ENCODE measurements around the gene PHC2. TPM values are rescaled to one million over a fixed set of nuclear protein-coding genes. Genes with fewer than 3 reads are reported as not detected.
A peak's percentile ranks its signal among the peaks of the same experiment; 100 is the strongest.

The PHC2 gene
- polyA plus RNA-seq, 10 donors, result 63.4 to 73.7 (median 67.6) TPM

DNA sequence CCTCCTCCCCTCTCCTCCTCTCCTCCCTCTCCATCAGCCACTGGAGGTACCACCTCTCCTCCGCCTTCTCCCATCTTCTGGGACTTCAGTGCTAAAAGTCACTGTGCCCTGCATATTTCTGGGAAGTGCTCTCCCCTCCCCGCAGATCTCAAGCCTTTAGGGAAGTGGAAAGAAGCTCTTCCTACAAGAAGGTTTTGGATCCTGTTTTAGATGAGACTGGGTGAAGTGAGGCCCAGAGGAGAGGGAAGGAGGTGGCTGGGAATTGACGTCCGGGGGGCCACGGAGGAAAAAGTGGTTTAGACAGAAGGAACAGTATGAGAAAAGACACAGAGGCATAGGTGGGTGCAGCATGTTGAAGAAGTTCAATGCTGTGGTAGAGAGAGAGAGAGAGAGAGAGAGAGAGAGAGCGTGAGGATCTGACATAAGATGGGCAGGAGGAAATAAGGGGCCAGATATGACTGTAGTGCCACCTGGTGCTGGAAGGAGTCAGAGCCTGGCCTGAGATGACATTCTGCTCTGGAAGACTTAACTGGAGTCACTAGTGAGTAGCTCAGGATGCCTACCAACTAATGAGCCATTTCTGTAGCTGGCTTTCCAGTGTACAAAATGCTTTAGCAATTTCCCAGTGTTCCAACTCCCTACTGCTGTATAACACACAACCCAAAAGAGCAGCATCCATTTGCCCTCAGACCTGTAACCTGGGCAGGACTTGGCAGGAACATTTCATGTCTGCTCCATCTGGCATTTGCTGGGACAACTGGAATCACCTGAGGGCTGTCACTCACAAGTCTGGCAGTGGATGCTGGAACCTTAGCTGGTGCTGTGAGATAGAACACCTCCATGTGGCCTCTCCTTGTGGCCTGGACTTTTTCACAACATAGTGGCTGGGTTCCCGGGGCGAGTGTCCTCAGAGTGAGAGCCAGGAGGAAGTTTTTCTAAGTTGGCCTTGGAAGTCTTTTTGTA is 24.9 kb upstream of the PHC2 start:
- peak; percentile 55 to 74 (median 66) for DNase-seq

DNA sequence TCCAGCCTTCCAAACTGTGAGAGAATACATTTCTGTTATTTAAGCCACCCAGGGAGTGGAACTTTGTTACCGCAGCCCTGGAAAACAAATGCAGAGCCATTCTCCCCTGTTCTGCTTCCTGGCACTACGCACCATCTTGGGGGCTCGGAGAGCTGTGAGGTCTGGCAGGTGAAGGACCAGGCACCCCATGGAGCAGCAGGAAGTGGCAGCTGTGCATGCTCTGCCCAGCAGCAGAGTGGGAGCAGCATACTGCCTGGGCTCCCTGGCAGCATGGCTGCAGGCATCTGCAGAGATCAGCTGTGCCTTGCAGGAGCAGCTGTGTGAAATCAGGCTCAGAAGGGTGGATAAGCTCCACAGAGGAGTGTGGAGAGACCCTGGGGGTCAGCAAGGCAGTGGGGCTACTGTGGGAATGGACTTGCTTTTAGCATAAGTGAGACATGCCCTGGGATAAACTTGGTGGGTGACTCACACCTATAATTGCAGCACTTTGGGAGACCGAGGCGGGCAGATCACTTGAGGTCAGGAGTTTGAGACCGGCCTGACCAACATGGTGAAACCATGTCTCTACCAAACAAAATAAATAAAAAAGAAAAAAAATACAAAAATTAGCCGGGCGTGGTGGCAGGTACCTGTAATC is 23.9 kb upstream of the PHC2 start:
- no peak for DNase-seq

DNA sequence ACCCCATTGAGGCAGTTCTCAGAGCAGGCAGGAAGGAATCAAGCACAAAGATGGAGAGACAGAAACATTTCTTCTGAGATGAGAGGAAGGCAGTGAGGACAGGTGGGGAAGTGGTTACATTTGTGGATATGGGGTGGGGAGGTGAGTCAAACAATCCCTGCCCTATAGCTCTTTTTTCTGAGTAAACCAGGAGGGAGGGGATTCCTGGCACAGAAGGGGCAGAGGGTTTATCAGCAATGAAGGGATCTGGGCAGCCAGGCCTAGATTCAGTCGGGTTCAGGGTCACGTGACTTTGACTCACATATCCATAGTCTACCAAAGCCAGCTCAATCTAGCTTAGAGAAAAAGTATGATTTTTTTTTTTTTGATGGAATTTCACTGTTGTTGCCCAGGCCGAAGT is 15.7 kb upstream of the PHC2 start:
- no peak for DNase-seq

DNA sequence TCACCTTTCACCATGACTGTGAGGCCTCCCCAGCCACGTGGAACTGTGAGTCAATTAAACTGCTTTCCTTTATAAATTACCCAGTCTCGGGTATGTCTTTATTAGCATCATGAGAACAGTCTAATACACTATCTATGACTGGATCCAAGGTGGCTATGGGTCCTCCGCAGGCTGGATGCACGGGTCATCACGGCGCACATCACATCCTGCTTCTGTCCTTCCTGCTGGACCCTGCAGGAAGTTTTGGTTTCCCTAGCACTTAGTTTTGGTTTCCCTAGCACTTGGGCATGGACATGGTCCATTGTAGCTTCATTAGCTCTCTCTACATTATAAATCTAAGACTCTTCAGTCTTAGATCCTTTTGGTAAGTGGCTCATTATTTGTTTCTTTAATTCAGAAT is 14.2 kb upstream of the PHC2 start:
- no peak for DNase-seq

DNA sequence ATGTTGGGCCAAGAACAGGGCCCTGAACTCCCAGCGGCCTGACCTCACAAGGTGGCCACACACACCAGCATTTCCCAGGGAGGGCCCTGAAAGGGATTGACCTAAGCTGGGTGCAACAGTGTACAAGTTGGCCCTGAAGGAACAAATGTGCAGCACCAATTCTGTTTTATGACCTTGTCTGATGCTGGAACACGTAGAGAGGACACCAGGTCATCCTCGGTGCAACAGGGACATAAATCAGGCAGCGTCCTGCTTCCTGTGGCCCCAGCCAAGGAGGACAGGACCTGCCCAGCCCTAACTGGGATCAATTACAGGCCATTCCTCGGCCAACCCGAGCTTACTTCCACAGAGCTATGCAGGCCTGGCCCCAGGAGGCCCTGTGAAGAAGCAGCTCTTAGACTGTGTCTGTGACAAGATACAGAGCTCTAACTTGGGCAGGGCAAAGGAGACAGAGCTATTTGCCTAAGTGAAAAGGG is 12.8 kb upstream of the PHC2 start:
- peak in 1 of 3 donors; percentile 58 for DNase-seq

DNA sequence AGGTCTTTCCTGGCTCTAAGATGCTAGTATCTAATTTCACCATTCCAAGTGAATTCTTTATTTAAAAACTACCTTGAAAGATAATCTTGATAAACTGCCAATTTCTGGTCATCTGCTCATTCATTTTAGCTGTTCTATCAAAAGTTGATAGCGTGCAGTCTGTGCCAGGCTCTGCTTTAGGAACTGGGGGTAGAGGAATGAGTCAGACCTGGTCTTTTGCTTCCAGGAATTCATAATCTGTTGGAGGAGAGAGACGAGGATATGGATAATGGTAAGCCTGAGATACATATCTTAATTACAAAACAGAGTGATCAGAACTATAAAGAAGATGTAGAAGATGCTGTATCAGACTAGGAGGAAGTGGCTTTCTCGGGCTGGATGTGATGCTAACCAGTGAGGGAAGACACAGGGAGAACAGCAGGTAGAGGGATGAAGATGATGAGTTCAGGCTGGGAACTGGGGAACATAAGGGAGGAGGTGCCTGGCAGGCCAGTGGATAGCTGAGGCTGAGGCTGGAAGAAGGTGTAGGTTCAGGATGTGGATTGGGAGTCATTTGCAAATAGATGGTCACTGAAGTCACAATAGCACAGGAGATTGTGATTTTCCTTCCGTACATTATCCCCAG is 12.3 kb upstream of the PHC2 start:
- DNase-seq, result no peak

DNA sequence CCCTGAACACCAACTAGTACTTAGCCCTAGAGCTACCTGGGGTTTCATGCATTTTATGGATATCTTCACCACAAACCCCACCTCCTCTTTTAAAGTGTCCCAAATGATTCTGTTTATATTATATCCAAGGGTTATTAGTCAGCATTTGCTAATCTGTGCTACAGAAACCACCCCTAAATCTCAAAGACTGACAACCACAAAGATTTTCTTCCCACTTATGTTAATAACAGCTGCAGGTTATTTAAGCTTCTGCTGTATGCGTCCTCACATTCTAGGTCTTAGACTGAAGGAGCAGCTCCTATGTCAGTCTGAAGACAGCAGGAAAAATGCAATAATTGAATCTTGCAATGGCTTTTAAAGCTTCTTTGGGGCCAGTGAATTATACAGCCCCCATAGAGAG is 11.2 kb upstream of the PHC2 start:
- DNase-seq, result no peak

DNA sequence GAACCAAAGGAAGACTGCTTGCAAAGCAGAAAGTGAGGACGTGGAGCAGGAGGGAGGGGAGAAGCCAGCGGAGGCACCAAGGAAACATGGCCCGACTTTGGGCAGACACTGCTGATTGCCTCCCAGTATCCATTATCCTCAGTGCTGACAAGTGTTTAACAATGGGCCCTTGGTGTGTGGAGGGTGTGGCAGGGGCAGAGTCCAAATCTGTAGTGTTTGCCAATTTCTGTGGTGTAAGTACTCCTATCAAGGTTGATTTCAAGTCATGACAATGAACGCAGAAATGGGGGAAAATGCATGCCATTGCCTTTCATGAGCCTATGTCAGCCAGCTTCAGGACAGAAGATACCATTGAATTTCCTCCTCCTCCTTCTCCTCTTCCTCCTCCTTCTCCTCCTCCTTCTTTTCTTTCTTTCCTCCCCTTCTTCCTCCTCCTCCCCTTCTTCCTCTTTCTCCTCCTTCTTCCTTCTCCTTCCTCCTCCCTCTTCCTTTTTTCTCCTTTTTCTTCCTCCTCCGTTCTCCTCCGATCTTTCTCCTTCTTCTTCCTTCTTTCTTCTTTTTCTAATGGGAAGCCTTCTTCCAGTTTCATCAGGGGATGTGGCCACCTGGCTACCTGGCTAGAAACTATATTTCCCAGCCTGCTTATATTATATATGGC is 10.3 kb upstream of the PHC2 start:
- DNase-seq, result no peak

DNA sequence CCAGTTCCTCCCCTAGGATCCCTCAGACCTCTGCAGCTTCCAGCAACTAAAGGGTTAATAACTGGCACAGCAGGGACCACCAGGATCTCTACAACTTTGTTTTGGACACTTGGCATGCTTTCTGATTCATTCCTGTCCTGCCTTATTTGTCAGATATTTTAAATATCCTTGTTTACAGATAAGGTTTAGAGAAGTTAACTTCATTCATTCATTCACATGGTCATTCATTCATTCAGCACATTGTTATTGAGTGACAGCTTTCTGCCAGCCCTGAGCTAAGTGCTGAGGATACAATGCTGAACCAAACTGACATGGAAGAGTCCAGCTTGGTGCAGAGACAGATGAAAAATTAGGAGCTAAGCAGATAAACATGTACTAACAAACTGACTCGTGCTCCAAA is 8.8 kb upstream of the PHC2 start:
- no peak for DNase-seq

DNA sequence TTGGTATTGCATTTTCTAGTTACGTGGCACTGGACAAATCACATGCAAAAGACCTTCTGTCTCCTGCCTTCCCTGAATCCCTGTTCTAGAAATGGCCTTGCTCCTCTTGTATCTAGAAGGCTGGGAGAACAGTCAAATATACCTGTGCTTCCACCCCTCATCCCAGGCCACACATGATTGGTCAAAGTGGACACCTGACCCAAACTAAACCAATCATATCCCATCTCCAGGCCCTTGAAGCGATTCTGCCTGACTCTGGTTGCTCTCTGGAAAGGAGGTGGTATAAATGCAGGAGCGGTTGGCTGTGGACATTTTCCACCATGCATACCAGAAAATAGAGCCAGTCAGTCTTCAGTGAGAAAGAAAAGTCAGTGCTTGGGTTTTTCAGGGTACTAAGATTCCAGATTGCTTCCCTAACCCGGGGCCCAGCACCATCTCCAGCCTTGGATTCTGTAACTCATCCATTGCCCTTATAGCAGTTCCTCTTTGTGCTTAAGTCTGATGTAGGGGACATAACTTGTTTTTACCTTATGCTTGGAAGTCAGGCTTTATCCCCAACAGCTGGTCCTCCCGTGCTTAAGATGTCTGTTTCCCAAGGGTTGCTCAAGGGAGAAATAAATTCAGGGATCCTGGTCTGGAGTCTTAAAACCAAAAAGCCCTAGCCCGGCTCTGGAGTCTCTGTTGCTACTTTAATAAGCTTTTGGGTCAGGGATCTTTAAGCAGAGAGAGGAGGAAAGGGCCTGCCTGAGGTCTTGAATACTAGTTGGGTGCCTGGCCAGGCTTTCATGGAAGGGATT is 7.7 kb upstream of the PHC2 start:
- no peak for DNase-seq

DNA sequence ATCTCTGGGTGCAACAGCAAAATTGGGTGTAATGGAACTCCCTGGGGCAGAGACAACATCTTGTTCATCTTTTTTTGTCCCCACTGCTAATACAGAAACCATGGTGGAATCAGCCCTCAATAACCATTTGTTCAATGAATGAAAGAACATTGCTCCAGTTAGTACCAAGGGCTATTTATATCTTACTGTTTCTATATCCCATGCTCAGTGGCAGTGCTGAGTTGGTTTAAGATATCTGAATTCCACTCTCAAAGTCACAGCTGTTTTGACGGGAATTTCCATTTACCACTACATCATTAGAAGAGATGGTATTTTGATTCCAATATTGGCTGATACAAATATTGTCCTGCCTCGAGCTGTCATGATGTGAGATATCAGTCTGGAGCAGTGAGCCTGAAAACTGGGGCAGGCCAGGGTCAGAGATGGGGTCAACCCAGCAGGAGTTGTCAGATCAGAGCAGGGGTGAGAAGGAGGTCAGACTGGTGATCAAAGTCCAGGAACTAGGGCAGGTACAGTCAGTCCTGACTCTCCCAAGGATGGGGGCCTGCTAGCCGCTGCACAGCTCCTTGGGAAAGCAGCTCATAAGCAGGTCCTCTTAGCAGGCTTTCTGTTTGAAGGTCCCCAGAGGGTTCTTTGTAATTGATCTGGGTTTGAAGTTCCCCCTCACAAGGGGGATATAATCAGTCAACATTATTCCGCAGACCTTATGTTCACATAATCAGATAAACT is 5.8 kb upstream of the PHC2 start:
- no peak for DNase-seq

DNA sequence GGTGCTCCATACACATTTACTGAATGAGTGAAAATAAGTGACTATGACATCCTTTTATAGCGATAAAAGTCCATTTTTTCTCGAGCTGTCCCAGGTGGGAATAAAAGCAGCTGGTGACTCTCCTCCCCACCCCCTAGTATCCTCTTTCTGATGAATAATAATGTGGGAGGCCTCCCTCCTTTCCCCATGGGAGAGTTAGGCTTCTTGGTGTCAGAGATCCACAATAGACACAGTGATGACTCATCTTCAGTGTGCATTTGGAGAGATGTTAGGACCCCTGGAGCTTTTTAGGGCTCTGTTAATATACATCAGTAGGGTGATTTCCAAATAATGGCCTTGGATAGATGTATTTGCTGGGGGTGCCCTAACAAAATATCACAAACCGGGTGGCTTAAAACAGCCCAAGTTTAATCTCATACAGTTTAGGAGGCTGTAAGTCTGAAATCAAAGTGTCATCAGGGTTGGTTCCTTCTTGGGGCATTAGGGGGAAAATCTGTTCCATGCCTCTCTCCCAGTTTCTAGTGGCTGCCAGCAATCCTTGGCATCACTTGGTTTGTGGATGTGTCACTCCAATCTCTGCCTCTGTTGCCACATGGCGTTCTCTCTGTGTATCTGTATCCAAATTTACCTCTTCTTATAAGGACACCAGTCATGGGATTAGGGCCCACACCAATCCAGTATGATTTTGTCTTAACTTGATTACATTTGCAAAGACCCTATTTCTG is 4.4 kb upstream of the PHC2 start:
- DNase-seq, result peak in 1 of 3 donors; percentile 73

DNA sequence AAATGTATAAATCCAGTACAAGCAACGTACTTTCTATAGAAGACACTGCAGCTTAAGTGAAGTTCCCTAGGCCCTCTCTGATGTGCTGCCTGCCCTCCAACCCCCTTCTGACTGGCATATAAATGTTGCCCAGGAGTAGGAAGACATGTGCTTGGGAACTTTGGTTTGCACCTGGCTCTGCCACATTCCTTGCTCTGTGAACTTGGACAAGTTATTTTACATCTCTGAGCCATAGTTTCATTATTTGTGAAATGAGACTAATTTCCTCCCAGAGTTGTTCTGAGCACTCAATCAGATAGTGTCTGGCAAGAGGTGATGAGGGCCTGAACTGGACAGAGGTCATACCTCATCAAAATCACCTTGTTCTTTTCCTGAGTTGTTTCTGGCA is 3.5 kb upstream of the PHC2 start:
- DNase-seq, result no peak

DNA sequence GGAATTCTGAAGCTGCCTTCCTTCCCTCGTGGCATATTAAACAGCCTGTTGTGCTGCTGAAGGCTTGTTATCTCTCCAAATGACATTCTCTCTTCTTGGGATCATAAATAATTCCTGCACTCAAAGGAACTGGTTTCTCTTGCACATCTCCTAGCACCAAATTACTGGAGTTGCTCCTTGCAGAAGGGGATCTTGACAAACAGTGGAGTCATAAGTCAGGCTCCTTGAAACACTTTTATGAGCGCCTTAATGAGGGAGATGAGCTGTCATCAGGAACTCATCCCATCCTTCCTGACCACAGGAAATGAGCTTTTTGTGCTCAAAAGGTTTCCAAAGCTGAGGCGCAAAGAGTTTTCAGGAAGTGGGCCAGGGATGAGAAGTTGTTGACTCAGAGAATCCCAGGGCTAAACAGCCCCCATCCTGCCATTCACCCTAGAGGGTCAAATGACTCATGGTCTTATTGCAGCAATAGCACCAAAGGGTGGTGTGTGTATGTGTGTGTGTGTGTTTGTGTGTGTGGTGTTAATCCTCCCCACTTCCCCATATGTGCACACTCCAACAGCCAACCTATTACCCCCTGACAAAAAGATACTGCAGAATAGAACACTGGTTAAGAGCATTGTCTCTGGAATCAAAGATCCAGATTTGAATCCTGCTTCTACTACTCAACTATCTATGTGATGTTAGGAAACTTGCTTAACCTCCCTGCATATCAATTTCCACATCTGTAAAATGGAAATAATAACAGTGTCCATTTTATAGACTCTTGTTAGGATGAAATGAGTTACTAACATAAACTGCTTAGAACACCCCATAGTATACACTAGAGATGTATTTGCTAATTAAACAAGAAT is 2.8 kb upstream of the PHC2 start:
- DNase-seq, result peak; percentile 27 to 98 (median 69)

DNA sequence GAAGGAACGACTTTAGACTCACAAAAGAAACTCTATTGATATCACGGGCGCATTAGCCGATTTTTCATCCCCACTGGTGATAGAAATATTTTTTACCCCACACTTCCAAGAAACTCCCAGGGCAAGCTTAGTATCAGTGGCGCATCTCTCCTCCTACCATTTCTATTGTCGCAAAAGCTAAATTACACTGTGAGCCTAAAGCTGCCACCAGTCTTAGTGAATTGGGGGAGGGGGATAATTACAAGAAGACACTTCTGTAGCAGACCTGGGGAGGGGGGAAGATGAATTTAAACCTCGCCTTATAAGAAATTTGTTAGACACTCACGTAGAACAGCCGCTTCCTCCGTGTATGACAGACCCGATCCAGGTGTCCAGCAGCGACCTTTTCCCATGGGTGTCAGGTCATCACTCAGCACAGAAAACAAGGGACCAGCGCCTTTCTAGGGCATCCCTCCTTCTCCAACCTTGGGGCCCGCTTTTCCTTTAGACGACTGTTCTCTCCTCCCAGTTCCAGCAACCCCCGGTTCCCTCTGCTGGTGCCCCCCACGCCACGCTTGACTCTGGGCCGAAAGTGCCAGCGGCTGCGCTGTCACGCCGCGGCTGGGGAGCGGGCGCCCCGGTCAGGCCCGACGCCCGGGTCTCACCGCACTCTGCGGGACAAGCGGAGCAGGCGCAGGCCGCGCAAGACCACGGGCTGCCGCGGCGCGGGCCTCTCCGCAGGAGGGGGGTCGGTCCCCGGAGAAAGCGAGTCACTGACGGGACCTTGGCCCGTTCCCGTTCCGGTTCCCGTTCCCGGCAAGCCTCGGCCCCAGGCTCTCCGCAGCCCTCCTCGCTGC is 821 bp downstream of the PHC2 start:
- peak in 2 of 3 donors; percentile 38 to 72 for DNase-seq

DNA sequence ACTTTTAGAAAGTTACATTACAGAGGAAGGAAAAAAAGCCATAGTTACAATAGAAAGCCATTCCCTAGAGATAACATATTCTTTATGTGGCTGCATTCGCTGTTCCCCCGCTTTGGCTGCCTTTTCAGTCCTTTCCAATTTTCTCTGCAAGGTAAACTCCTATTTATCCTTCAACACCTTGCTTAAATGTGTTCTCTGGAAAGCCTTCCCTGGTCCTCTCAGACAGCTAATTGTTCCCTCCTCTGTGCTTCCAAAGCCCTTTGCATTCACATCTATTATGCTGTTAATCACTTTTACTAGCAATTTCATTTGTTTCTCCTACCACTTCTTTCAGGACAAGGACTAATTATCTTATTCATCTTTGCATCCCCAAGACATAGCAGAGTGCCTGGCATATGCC is 1.6 kb downstream of the PHC2 start:
- no peak for DNase-seq

DNA sequence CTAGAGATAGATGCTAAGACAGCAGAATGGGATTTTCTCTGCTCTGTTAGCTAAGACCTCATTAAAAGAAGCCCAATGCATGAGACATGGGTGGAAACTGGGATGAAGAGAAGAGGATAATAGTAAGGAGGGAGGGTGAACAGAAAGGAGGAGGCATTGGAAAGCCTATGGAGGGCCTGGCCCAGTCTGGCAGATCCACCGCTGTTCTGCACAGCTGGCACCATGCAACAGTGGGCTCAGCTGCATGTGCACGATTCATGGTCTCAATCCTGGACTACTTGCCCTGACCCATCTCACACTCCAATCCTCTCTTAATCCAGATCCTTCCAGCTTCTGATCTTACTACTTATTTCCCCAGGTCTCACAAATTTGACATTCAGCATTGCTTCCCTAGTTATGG is 2.2 kb downstream of the PHC2 start:
- no peak for DNase-seq

DNA sequence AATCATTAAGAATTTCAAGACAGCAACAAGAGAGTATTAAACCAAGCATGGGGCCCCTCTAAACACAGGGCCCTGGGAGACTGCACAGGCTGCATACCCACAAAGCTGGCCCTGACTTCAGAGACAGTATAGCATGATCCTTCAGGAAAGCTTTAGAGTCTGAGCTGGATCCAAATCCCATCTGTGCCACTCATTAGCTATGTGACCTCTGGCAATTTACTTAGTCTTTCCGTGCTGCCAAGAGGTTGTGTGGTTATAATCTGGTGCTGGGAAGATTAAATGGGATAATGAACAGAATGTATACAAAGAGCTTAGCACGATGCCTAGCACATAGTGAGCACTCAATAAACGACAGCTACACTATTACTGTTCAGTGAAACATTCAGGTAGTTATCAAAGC is 4.0 kb downstream of the PHC2 start:
- no peak for DNase-seq

Measured in muscle of back (tissue), 11 donors.